ENCODE measurements around the gene PPDPF. TPM values are rescaled to one million over a fixed set of nuclear protein-coding genes. Genes with fewer than 3 reads are reported as not detected.

PPDPF gene
- total and polyA plus RNA-seq, 2 of the 8 experiments (the other 6 are each of a cell fraction or from before 2014, with no cell fraction given), result 30.5 to 138 TPM

GRCh38 chr20:63543131-63543530 lies 22.6 kb downstream of the PPDPF start (continued):
- TF ChIP-seq BCL11A (IDR thresholded peaks at IDR 0.05; ENCODE audit: low read depth in 2 of 2, low read length in 2 of 2) (no peak), POU5F1 (IDR thresholded peaks at IDR 0.05; ENCODE audit: low read depth, low read length) (no peak), HDAC6 (IDR thresholded peaks at IDR 0.05; ENCODE audit: low read depth, low read length) (no peak), MAFK (IDR thresholded peaks at IDR 0.05; ENCODE audit: low read depth, low read length) (no peak)

Data from H1 (cell line).